D341Med (cell line): ENCODE measurements around the gene RHEX.

Source experiments
- DNase-seq: peaks from one replicate; pipeline ENCODE4 v3.0.0; 2012; ENCODE audit warnings: low spot score

The RHEX gene

GRCh38 chr1:206097381-206097780, 44.4 kb downstream of the RHEX start:
- no peak for DNase-seq

DNA sequence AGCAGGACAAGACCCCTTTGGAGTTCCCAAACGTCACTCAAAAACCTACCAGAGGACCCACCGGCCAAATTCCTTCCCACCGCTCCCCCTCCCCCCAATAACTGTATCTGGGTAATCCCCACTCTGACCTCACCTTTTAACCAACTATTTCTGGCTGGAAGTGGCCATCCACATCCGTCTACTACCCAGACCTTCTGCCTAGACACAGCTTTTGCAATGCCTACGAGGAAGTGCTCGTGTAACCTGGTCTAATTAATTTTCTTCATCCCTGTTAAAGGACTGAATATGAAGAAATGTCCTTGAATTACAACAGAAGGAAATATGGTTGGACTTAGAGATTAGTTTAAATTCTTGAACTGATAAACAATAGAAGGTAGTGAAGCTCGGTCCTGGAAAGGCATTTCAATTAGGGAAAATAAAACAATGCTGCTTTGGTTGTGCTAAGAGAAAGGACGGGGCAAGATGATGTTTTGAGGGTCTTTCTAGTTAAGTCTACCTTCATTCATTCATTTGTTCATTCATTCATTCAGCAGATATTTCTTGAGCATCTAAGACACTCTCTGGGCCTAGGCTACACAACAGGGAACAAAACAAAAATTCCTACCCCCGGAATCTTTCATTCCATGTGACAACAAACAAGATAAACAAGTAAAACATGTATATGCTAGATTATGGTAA, 45.4 kb downstream of the RHEX start:
- DNase-seq = no peak

GRCh38 chr1:206100226-206100815, 47.3 kb downstream of the RHEX start:
- no peak for DNase-seq

DNA sequence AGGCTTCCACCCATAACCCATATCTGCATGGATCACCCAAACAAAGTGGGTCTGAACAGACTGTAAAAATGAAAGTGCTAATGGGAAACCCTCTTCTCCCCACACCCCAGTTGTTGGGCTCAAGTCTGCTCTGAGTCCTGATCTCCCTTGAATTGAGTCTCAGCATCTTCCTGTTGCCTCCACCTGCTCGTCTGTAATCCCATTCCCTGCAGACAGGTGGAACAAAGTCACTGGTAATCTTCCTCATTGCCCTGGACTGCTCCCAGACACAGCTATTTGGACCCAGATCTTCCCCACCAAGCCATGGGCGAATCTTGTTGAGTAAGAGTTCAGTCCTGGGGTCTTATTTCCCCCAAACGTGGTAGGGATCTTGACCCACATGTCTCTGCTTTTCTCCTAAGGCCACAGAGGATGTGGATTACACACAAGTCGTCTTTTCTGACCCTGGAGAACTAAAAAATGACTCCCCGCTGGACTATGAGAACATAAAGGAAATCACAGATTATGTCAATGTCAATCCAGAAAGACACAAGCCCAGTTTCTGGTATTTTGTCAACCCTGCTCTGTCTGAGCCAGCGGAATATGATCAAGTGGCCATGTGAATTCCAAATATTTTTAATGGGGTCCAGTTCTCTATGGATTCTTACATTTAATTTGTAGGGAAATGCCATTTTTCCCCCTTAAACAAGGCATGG, 48.5 kb downstream of the RHEX start:
- no peak for DNase-seq

- no peak for DNase-seq
Observed at GRCh38 chr1:206102292-206102936, 49.4 kb downstream of the RHEX start.

GRCh38 chr1:206103979-206104378, 51.0 kb downstream of the RHEX start:
- DNase-seq = no peak

DNA sequence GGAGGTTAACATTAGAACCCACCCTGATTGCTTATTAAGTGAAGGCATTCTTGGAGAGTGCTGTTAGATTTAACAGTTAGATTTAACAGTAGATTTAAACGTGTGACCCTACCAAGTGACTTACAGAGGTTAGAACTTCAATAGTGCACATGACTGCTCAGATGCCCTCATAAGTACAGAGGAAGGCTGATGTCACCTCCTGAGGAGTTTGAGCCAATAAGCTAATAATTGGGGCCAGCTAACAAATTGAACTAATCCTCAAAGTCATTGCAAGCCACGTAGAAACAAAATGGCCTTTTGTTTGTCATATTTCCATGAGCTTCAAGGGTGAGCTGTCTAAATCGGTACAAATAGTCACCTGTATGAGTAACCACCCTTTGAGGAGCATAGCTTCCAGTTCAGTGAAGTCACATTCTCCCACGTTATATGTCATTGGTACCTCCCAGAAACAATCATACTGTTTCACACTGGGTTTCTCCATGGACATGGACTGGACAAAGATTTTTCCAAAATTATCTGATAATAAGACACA, 52.6 kb downstream of the RHEX start:
- no peak for DNase-seq

DNA sequence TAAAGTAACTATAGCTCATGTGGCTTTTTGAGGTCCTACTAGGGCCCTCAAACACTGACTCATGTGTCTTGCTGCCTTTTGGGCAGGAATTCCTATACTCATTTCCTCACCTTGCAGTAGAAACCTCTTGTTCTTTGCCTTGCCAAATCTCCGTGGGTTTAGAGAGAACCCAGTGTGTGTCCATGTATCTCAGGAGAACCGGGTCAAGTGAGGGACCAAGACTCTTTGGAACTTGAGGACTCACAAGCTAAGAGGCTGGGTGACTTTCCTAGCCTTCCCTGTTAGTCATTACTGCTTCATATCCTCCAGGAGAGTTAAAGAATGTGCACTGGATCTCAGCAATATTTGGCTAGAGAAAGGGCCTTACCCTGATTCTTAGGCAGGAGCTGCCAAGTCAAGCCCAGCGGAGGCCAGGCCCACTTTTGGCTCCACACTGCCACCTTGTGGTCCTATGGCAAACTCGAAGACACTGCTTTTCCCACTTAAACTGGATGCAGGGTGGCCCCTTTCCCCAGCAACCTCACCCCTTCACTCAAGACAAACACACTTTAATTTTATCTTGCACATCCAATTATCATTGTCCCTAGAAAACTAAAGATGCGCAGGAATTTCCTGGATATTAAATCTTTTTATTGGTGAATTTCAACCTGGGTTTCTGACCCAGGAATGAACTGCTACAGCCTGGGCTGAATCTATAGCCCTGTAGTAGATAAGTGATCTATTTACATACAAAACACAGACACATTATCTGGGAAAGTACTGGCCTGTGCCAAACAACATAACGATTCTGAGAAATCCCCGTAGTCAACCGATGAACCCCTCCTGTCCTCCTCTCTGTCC, 53.6 kb downstream of the RHEX start:
- peak; percentile 90 for DNase-seq

GRCh38 chr1:206107168-206107544, 54.2 kb downstream of the RHEX start:
- no peak for DNase-seq

DNA sequence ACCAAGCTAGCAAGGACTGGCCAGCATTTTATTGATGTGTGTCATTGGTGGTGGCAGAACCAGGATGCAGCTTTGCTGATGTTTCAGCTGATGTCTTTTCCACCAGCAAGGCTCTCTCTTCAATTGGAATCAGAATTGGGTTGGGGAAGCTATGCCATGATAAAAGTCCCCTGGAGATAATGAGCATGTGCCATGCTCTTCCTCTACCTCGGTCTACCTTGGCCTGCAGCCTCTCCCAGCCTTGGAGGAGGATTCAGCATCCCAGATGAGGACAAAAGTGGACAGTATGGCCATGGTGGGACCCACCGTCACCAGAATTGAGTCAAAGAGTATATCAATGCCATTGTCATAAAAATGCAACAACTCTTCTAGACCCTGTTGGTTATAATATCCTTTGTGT, 55.7 kb downstream of the RHEX start:
- no peak for DNase-seq

- DNase-seq = no peak
Observed at GRCh38 chr1:206109718-206110117, 56.7 kb downstream of the RHEX start.

DNA sequence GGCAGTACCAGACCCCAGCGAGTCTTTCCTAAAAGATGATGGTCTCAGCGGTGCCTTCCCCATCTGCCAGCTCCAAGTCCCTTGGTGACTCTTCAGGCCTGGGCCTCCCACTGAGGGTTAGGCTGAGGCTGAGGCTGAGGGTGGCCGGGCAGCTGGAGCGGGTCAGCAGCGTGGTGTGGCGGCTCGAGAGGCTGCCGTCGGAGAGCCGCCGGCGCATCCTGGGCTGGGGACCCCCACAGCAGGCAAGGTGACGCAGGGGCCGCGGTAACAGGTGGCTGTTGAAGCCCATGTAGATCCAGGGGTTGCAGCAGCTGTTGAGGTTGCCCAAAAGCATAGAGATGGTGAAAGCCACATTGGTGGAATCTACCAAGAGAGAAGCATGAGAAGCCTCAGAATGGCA, 57.2 kb downstream of the RHEX start:
- no peak for DNase-seq

DNA sequence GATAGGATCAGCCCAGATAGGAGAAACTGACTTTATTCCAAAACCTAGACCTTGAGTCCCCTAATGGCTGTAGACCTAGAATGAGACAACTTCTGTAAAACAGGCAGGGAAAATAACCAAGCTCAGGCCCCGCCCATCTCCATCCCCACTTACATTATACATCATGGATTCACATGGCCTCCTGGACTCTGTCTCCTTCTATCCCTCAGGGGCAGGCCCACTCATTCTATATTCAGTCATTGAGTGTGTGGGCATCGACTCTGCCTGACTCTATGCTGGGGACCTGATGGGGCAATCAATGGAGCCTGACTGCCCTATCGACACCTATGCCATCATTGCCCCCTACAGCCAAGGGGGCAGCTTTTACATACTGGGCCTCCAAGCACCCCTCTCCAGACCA, 57.8 kb downstream of the RHEX start:
- DNase-seq = no peak

DNA sequence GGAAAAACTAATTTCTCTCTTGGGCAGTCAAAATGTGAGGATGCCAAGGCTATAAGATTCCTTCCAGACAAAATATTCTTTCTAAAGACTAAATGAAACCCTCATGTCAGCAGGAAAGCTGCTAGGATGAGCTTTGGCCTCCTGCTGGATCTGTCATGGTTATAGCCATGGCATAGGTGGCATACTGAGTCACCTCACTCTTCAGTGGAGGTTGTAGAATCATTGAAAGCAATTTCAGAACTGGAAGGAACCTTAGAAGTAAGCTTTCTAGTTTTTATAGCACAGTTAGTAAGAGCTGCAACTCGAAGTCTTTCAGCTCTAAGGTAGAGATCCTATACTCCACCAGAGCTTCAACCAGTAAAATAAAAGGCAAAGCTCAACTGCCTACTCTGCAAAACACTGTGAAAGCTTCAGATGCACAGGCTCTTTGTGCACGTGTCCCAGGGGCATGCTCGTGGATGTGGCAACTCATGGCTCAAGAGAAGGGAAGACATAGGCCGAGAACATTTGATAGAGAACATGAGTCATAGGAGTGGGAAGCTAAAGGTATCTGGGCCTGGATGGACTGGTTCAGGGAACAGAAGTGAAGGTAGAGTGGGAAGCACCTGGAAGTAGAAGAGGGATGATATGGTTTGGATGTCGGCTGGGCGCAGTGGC, 58.4 kb downstream of the RHEX start:
- no peak for DNase-seq

DNA sequence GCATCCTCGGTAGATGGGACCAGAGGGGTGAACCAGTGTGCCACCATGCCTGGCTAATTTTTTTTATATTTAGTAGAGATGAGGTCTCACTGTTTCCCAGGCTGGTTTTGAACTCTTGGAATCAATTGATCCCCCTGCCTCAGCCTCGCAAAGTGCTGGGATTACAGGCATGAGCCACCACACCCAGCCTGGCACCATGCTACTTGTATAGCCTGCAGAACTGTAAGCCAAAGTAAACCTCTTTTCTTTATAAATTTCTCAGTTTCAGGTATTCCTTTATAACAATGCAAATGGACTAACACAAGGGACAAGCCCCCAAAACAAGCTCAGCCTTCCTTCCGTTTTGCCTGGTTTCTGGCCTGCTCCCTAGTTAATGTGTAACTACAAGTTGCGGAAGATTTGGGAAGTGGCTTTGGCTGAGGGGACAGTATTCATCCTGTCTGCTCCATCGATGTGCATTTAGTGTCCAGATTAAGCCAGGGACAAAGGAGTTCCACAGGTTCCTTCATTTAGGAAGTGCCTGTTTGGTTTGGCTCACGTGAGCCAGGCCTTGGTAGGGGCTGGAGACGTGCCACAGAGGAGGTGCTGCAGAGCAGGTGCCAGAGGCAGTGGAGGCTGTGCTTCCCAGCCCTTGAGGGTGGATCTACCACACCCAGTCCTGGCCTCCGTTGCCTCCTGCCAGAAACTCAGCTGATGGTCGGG, 59.8 kb downstream of the RHEX start:
- no peak for DNase-seq

- no peak for DNase-seq
Observed at GRCh38 chr1:206114692-206115640, 62.0 kb downstream of the RHEX start.

DNA sequence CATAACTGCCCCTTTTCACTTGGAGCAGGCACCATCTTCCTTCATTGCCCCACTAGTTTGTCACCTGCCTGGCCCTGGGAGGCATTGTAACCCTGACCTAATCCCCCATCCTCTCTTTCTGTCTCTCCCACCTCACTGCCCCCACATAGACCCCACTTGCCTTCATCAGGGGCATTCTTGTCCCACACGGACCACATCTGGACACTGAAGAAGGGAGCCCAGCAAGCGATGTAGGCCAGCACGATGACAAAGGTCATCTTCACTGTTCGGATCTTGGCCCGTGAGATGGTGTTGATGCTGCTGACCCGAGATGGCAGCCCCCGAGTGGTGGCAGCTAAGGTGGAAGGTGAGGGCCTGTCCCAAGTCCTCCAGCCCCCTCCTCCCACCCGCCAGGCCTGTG, 62.8 kb downstream of the RHEX start:
- no peak for DNase-seq

DNA sequence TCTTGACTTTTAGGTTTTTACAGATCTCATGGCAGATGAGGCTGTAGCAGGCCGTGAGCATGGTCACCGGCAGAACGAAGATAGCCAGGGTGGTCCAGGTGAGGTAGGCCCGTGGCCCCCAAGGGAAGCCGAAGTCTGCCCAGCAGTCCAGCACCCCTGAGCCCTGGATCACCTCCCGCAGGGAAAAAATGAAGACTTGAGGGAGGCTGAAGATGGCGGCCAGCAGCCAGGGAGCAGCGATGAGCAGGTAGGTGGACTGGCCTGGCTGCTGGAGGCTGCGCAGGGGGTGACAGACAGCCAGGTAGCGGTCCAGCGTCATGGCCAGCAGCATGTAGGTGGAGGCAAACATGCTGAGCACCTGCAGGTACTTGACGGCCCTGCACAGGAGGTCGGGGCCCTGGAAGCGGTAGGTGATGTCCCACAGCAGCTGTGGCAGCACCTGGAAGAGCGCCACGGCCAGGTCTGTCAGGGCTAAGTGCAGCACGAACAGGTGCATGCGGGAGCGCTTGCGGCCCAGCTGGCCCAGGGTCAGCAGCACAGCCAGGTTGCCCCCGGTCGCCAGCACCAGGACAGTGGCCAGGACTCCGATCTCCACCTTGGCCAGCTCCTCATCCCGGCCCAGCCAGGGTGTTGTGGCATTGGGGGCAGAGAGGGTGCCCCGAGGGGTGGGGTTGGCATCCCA, 63.4 kb downstream of the RHEX start:
- no peak for DNase-seq

- no peak for DNase-seq
Observed at GRCh38 chr1:206116873-206117150, 63.8 kb downstream of the RHEX start.
